Measurements from ENCODE around the gene DAPK3.
"Not testable (repeated sequence)": the region's sequence is repeated elsewhere in the genome, so short reads cannot be mapped to it uniquely, and the experiment has no call there.

DAPK3 gene

DNA sequence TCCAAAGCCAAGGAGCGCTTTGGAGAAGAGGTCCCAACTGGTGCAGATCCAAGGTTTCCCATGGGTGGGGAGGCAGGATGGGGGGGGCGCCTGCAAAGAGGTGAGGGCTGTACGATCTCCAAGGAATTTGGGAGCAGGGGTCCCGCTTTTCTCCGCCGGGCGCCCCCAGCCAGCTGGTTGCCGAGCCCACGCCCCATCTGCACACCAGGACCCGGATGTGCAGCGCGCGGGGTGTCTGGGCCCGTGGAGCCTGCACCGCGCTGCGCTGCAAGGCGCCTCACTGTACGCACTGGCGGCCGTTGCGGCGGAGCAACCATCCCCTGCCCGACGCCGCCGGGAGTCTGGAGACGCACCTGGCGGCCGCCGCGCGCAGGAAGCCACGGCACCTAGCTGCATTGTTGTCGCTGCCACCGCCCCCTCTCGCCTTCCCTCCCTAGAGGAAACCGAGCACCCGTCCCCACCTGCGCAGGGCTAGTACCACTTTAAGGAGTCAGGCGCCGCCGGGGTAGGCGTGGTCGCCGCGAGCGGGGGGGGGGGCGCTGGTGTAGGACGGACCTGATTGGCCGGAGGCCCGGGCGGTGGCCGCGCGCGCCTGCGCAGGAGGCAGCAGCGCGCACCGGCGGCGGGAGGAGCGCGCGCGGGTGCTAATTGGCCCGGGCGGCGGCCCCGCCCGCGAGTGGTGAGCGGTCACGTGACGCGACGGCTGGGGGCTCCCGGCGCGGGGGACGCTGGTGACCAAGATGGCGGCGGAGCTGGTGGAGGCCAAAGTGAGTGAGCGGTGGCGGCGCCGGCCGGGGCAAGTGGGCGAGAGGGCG is 36.3 kb upstream of the DAPK3 start, which contains the start of gene PIAS4:
Gene PIAS4, plus strand, starts transcription at position 716 of the 815 bp plus-strand sequence. Its CDS starts 25 bp downstream, at position 741.
- peak within 1 kb of the TSS; percentile 84 for H3K4ac ChIP-seq (ENCODE audit: low read depth, low read length)
- peak within 1 kb of the TSS; percentile 97 for H3K18ac ChIP-seq (ENCODE audit: low read length)
- H3K36me3 ChIP-seq (ENCODE audit: control insufficient read depth, insufficient read depth, low read length) = no peaks in the 10 kb centered on the region
- peak within 1 kb of the TSS; percentile 57 for H3K27ac ChIP-seq (ENCODE audit: low read depth, low read length)
- H2AK5ac ChIP-seq (ENCODE audit: low read length) = no peak within 1 kb of the TSS
- H3K23ac ChIP-seq (ENCODE audit: low read length) = no peak within 1 kb of the TSS
- no CpG with 5 or more reads among the region's 91 CpGs for WGBS (ENCODE audit: extremely low coverage, insufficient coverage, low lambda C conversion rate)
- H2BK120ac ChIP-seq (ENCODE audit: low read depth, low read length) = no peak within 1 kb of the TSS
- H3K4me2 ChIP-seq (ENCODE audit: low read length) = peak within 1 kb of the TSS; percentile 72
- no peak within 1 kb of the TSS for H2BK15ac ChIP-seq (replicated peaks; ENCODE audit: low read depth)
- no peaks in the 10 kb centered on the region for H3K27me3 ChIP-seq (ENCODE audit: insufficient read depth, low read length, poor library complexity)
- H4K5ac ChIP-seq (ENCODE audit: low read length) = no peak within 1 kb of the TSS
- H4K8ac ChIP-seq (ENCODE audit: low read depth, low read length) = peak within 1 kb of the TSS; percentile 97
- peak within 1 kb of the TSS; percentile 81 for H3K4me3 ChIP-seq (ENCODE audit: low read length)
- H3K4me1 ChIP-seq (ENCODE audit: control insufficient read depth, low read depth, low read length) = no peaks in the 10 kb centered on the region
- DNase-seq = peak; percentile 97
- H3K9ac ChIP-seq (ENCODE audit: low read length) = peak within 1 kb of the TSS; percentile 94
- H3K56ac ChIP-seq (ENCODE audit: low read length) = peak within 1 kb of the TSS; percentile 99
- peaks cover 14% of the 10 kb centered on the region for H3K79me1 ChIP-seq (ENCODE audit: low read length)
- peaks cover 36% of the 10 kb centered on the region for H3K79me2 ChIP-seq (ENCODE audit: control insufficient read depth, insufficient read depth, low read length)
- H2BK5ac ChIP-seq (ENCODE audit: low read length) = peak within 1 kb of the TSS; percentile 85

DNA sequence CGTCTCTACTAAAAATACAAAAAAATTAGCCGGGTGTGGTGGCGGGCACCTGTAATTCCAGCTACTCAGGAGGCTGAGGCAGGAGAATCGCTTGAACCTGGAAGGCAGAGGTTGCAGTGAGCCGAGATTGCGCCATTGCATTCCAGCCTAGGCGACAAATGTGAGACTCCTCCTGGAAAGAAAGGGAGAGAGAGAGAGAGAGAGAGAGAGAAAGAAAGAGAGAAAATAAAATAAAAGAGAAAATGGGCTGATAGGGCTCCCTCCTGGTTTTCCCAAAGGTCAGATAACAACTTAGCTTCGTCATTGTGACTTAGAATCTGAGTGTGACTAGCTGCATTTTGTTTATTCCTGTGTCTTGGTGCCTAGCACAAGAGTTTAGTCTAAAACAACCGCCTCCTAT is 34.5 kb upstream of the DAPK3 start:
- not testable (repeated sequence) for H4K8ac ChIP-seq (ENCODE audit: low read depth, low read length); H3K4me3 ChIP-seq (ENCODE audit: low read length); H4K5ac ChIP-seq (ENCODE audit: low read length); H3K27me3 ChIP-seq (ENCODE audit: insufficient read depth, low read length, poor library complexity); H3K9ac ChIP-seq (ENCODE audit: low read length); H2BK120ac ChIP-seq (ENCODE audit: low read depth, low read length); H3K79me1 ChIP-seq (ENCODE audit: low read length); H3K56ac ChIP-seq (ENCODE audit: low read length); H2BK5ac ChIP-seq (ENCODE audit: low read length); H3K27ac ChIP-seq (ENCODE audit: low read depth, low read length); H3K4ac ChIP-seq (ENCODE audit: low read depth, low read length); H2AK5ac ChIP-seq (ENCODE audit: low read length); H3K18ac ChIP-seq (ENCODE audit: low read length); H2BK15ac ChIP-seq (replicated peaks; ENCODE audit: low read depth); H3K4me2 ChIP-seq (ENCODE audit: low read length); H3K23ac ChIP-seq (ENCODE audit: low read length); DNase-seq; H3K4me1 ChIP-seq (ENCODE audit: control insufficient read depth, low read depth, low read length); H3K36me3 ChIP-seq (ENCODE audit: control insufficient read depth, insufficient read depth, low read length)
- WGBS (ENCODE audit: extremely low coverage, insufficient coverage, low lambda C conversion rate) = no CpG with 5 or more reads among the region's 9 CpGs
- H3K79me2 ChIP-seq (ENCODE audit: control insufficient read depth, insufficient read depth, low read length) = peaks cover 26% of the 10 kb centered on the region

DNA sequence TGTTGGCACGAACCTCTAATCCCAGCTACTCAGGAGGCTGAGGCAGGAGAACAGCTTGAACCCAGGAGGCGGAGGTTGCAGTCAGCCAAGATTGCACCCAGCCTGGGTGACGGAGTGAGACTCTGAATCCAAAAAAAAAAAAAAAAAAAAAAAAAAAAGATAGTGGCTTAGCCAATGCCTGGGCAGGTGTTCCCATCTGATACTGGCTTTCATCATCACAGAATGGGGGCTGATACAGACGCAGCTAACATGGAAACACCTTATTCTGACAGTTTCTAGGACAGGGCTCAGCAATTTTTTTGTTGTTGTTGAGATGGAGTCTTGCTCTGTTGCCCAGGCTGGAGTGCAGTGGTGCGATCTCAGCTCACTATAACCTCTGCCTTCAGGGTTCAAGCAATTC is 29.9 kb upstream of the DAPK3 start:
- not testable (repeated sequence) for H3K4me3 ChIP-seq (ENCODE audit: low read length); H3K18ac ChIP-seq (ENCODE audit: low read length); H3K56ac ChIP-seq (ENCODE audit: low read length); H3K4me2 ChIP-seq (ENCODE audit: low read length); DNase-seq; H4K8ac ChIP-seq (ENCODE audit: low read depth, low read length); H4K5ac ChIP-seq (ENCODE audit: low read length); H3K4me1 ChIP-seq (ENCODE audit: control insufficient read depth, low read depth, low read length); H2AK5ac ChIP-seq (ENCODE audit: low read length); H3K27me3 ChIP-seq (ENCODE audit: insufficient read depth, low read length, poor library complexity); H3K79me1 ChIP-seq (ENCODE audit: low read length); H3K4ac ChIP-seq (ENCODE audit: low read depth, low read length); H2BK120ac ChIP-seq (ENCODE audit: low read depth, low read length); H3K9ac ChIP-seq (ENCODE audit: low read length); H2BK15ac ChIP-seq (replicated peaks; ENCODE audit: low read depth); H3K27ac ChIP-seq (ENCODE audit: low read depth, low read length); H3K36me3 ChIP-seq (ENCODE audit: control insufficient read depth, insufficient read depth, low read length); H3K23ac ChIP-seq (ENCODE audit: low read length); H2BK5ac ChIP-seq (ENCODE audit: low read length); H3K79me2 ChIP-seq (ENCODE audit: control insufficient read depth, insufficient read depth, low read length)
- WGBS (ENCODE audit: extremely low coverage, insufficient coverage, low lambda C conversion rate) = no CpG with 5 or more reads among the region's 5 CpGs

DNA sequence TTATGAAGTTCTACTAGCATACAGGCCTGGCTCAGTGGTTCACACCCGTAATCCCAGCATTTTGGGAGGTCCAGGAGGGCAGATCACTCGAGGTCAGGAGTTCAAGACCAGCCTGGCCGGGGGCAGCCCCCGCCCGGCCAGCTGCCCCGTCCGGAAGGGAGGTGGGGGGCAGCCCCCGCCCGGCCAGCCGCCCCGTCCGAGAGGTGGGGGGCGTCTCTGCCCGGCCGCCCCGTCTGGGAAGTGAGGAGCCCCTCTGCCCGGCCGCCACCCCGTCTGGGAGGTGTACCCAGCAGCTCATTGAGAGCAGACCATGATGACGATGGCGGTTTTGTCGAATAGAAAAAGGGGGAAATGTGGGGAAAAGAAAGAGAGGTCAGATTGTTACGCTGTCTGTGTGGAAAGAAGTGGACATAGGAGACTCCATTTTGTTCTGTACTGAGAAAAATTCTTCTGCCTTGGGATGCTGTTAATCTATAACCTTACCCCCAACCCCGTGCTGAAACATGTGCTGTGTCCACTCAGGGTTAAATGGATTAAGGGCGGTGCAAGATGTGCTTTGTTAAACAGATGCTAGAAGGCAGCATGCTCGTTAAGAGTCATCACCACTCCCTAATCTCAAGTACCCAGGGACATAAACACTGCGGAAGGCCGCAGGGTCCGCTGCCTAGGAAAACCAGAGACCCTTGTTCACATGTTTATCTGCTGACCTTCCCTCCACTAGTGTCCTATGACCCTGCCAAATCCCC is 27.9 kb upstream of the DAPK3 start:
- not testable (repeated sequence) for H3K4me1 ChIP-seq (ENCODE audit: control insufficient read depth, low read depth, low read length)

DNA sequence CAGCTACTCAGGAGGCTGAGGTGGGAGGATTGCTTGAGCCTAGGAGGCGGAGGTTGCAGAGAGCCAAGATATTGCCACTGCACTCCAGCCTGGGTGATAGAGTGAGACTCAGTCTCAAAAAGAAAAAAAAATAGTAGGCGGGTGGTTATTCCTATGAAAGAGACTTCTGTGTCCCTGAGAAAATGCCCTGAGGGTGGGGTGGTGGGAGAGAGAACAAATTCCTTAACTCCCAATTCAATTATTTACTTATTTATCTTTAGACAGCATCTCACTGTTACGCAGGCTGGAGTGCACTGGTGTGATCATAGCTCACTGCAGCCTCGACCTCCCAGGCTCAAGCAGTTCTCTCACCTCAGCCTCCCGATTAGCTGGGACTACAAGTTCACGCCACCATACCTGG is 24.7 kb upstream of the DAPK3 start:
- no peak overlapping the region for H3K9ac ChIP-seq (ENCODE audit: low read length)
- no peak overlapping the region for H2AK5ac ChIP-seq (ENCODE audit: low read length)
- no peak overlapping the region for H2BK5ac ChIP-seq (ENCODE audit: low read length)
- H3K27me3 ChIP-seq (ENCODE audit: insufficient read depth, low read length, poor library complexity) = no peaks in the 10 kb centered on the region
- DNase-seq = no peak
- no peak overlapping the region for H3K4me2 ChIP-seq (ENCODE audit: low read length)
- H3K18ac ChIP-seq (ENCODE audit: low read length) = no peak overlapping the region
- WGBS (ENCODE audit: extremely low coverage, insufficient coverage, low lambda C conversion rate) = no CpG with 5 or more reads among the region's 6 CpGs
- no peak overlapping the region for H2BK15ac ChIP-seq (replicated peaks; ENCODE audit: low read depth)
- no peak overlapping the region for H3K27ac ChIP-seq (ENCODE audit: low read depth, low read length)
- H3K56ac ChIP-seq (ENCODE audit: low read length) = no peak overlapping the region
- H3K79me1 ChIP-seq (ENCODE audit: low read length) = no peaks in the 10 kb centered on the region
- no peak overlapping the region for H4K8ac ChIP-seq (ENCODE audit: low read depth, low read length)
- no peak overlapping the region for H4K5ac ChIP-seq (ENCODE audit: low read length)
- no peak overlapping the region for H3K23ac ChIP-seq (ENCODE audit: low read length)
- no peak overlapping the region for H3K4ac ChIP-seq (ENCODE audit: low read depth, low read length)
- no peak overlapping the region for H3K4me3 ChIP-seq (ENCODE audit: low read length)
- no peaks in the 10 kb centered on the region for H3K79me2 ChIP-seq (ENCODE audit: control insufficient read depth, insufficient read depth, low read length)
- H2BK120ac ChIP-seq (ENCODE audit: low read depth, low read length) = no peak overlapping the region
- H3K4me1 ChIP-seq (ENCODE audit: control insufficient read depth, low read depth, low read length) = no peaks in the 10 kb centered on the region
- no peaks in the 10 kb centered on the region for H3K36me3 ChIP-seq (ENCODE audit: control insufficient read depth, insufficient read depth, low read length)

More for the DNA sequence above, 27.9 kb upstream of the DAPK3 start:
- H4K5ac ChIP-seq (ENCODE audit: low read length); H3K4me2 ChIP-seq (ENCODE audit: low read length); H2BK5ac ChIP-seq (ENCODE audit: low read length); H3K9ac ChIP-seq (ENCODE audit: low read length); H3K4ac ChIP-seq (ENCODE audit: low read depth, low read length); H2AK5ac ChIP-seq (ENCODE audit: low read length); H2BK120ac ChIP-seq (ENCODE audit: low read depth, low read length); H2BK15ac ChIP-seq (replicated peaks; ENCODE audit: low read depth); H3K27ac ChIP-seq (ENCODE audit: low read depth, low read length); H3K36me3 ChIP-seq (ENCODE audit: control insufficient read depth, insufficient read depth, low read length); H3K27me3 ChIP-seq (ENCODE audit: insufficient read depth, low read length, poor library complexity); H3K4me3 ChIP-seq (ENCODE audit: low read length); H3K79me1 ChIP-seq (ENCODE audit: low read length); DNase-seq; H3K23ac ChIP-seq (ENCODE audit: low read length); H3K79me2 ChIP-seq (ENCODE audit: control insufficient read depth, insufficient read depth, low read length); H3K56ac ChIP-seq (ENCODE audit: low read length); H3K18ac ChIP-seq (ENCODE audit: low read length); H4K8ac ChIP-seq (ENCODE audit: low read depth, low read length): not testable (repeated sequence)
- WGBS (ENCODE audit: extremely low coverage, insufficient coverage, low lambda C conversion rate) = no CpG with 5 or more reads among the region's 29 CpGs

Measured in mesendoderm (in vitro differentiated cells).